ENCODE measurements around the gene GNAT1.
A peak's percentile ranks its signal among the peaks of the same experiment; 100 is the strongest.

The GNAT1 gene

DNA sequence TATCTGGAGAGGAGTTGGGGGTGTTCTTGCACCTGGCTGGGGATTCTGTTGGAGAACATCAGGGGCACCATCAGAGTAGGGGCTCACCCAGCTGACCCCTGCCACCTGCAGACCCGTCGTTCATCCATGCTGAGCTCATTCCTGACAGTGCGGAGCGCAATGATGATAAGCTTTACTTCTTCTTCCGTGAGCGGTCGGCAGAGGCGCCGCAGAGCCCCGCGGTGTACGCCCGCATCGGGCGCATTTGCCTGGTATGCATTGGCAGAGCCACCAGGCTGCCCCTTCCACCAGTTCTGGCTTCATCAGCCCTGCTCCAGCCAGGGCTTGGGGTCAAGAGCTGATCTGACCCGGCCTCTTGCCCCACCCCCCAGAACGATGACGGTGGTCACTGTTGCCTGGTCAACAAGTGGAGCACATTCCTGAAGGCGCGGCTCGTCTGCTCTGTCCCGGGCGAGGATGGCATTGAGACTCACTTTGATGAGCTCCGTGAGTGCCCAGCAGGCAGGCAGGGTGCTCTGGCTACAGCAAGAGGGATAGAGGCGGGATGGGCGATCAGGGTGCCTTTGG lies 8.8 kb upstream of the GNAT1 start:
- no peak for DNase-seq

DNA sequence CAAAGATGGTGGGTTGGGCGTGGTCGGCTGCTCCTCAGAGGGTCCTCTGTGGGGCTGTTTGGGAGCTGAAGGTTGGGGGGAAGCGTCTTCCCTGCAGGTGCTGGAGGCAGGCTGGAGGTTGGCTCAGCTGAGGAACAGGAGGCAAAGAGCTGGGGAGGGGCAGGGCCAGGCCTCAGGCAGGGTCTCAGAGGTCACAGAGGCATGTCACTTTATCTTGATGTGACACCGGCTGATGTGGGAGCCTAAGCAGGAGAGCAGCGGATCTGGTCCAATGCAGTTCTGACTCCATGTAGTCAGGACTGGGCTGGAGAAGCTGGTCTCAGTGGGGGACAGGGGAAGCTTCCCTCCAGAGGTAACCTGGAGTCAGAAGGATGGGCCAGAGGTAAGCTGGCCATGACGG lies 7.7 kb upstream of the GNAT1 start:
- no peak for DNase-seq

DNA sequence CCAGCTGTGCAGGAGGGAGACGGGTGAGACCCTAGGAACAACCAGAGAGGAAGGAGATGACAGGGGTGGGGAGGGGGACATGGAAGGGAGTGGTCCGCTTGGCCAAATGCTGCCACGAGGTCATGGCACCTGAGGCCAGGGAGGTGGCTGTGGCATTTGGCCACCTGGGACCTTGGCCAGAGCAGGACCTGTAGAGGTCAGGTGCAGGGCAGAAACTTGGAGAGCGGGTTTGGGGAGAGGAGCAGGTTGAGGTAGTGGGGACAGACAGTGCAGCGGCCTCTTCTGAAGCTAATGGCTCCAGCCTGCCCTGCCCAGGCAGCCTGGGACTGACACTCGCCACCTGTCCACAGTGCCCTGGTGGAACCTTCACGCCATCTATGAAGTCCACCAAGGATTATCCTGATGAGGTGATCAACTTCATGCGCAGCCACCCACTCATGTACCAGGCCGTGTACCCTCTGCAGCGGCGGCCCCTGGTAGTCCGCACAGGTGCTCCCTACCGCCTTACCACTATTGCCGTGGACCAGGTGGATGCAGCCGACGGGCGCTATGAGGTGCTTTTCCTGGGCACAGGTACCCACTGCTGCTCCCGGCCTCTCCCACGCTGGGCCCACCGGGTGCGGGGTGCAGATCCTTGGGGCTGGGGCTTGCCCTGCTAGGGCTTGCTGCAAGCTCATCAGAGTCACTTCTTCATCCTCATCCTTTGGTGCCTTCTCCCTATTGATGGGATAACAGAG lies 7.0 kb upstream of the GNAT1 start:
- no peak for DNase-seq

GRCh38 chr3:50185230-50185629 lies 6.2 kb upstream of the GNAT1 start:
- no peak for DNase-seq

DNA sequence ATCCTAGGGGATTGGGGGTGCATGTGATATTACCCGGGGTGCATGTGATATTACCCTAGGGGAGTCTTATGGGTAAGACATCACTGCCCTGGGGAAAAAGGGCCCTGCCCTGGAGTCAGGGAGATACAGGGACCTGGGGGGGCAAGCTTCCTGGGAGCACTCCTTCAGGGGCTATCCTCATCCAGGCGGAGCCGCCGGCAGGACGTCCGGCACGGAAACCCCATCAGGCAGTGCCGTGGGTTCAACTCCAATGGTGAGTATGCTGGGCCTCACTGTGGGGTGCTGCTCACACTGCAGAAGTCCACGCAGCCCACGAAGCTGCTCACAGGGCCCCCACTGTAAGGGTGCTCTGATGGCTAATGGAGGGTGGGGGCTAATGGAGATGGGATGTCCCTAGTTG lies 5.3 kb upstream of the GNAT1 start:
- no peak for DNase-seq

GRCh38 chr3:50187750-50188149 lies 3.7 kb upstream of the GNAT1 start:
- no peak for DNase-seq

GRCh38 chr3:50189274-50189673 lies 2.1 kb upstream of the GNAT1 start:
- DNase-seq = no peak

GRCh38 chr3:50189989-50190388 lies 1.4 kb upstream of the GNAT1 start:
- no peak for DNase-seq

DNA sequence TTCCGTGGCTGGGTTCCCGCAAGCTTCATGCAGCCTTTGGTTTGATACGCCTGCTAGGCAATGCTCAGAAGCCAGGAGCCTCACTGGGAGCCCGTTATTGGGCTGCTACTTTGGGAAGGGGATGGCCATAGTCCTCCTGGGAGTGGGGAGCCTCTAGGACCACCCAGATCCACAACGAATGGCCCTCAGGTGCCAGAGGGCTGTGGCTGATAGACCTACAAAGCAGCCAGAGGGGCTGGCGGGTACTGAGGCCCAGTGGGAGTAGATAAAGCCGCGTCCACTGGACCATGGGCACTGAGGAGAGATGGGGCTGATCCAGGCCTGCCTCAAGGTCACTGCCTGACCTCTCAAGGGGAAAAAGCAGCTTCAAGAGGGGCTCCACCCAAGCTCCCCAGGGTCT lies 714 bp downstream of the GNAT1 start:
- no peak for DNase-seq

- peak; percentile 78 for DNase-seq
Observed at GRCh38 chr3:50192689-50193141, 1.3 kb downstream of the GNAT1 start.

DNA sequence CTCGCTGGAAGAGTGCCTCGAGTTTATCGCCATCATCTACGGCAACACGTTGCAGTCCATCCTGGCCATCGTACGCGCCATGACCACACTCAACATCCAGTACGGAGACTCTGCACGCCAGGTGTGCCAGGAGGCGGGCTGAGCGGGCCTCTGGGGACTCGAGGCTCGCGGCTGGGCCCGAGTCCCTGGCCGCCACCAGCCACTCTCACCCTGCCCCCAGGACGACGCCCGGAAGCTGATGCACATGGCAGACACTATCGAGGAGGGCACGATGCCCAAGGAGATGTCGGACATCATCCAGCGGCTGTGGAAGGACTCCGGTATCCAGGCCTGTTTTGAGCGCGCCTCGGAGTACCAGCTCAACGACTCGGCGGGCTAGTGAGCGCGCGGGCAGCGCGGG lies 1.9 kb downstream of the GNAT1 start:
- no peak for DNase-seq

GRCh38 chr3:50193746-50194127 lies 2.3 kb downstream of the GNAT1 start:
- no peak for DNase-seq

- DNase-seq = peak; percentile 86
Observed at GRCh38 chr3:50194128-50194902, 2.9 kb downstream of the GNAT1 start.

DNA sequence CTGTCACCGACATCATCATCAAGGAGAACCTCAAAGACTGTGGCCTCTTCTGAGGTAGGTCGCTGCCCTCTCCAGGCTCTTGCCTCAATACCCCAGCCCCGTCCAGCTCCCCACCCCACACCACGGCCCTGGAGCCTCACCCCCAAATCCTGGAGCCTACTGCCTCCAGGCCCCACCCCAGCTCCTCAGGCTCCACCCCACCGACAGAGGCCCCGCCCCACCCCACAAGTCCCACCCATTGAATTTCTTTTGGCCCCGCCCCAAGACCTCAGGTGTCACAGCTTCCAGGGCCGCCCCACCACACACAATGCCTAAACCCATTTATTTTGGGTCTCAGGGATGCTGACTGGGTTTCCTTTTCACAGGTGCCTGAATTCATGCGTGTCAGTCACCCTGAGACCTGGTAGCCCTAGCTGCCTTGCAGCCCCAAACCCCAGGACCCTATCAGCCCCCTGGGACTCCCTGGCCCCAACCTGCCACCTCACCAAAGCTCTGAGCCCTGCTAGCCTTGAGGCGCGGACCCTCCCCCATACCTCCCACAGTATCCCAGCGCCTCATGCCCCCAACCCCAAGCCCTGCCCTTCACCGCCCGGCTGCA lies 3.6 kb downstream of the GNAT1 start:
- no peak for DNase-seq

- DNase-seq = no peak
Observed at GRCh38 chr3:50195501-50196252, 4.3 kb downstream of the GNAT1 start.

- DNase-seq = no peak
Observed at GRCh38 chr3:50196253-50196801, 4.9 kb downstream of the GNAT1 start.

DNA sequence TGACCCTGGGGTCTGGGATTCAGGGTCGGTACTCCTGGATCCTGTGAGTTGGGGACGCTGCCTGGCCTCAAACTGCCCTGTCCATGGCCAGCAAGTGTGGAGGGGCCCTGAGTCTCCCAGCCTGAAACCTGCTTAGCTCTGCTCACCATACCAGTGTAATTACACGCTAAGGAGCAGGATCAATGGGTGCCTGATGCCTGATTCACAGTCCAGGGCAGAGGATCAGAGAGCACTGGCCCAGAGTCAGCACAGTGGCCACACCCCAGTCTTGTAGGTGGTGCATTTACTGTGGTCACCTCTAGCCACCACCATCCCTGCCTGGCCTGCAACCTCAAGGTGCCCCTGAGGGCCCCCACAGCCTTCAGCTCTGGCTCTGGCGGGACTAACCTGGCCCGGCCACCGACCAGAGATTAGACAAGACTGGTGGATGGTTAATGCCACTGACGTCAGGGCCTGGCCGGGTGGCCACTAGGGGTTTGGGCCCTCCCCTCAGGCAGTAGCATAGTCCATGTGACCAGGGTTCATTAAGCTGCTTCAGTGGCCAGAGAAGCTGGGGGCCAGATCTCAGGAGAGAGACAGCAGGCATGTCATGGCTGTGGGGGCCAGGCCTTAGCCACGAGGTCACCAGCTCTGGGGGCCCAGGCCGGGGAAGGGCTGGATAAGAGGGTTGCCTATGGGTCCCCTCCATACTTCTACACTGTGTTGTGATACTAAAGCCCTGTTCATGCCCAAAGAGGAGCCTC lies 10.3 kb downstream of the GNAT1 start:
- no peak for DNase-seq

GRCh38 chr3:50202353-50203112 lies 11.1 kb downstream of the GNAT1 start:
- DNase-seq = no peak

DNA sequence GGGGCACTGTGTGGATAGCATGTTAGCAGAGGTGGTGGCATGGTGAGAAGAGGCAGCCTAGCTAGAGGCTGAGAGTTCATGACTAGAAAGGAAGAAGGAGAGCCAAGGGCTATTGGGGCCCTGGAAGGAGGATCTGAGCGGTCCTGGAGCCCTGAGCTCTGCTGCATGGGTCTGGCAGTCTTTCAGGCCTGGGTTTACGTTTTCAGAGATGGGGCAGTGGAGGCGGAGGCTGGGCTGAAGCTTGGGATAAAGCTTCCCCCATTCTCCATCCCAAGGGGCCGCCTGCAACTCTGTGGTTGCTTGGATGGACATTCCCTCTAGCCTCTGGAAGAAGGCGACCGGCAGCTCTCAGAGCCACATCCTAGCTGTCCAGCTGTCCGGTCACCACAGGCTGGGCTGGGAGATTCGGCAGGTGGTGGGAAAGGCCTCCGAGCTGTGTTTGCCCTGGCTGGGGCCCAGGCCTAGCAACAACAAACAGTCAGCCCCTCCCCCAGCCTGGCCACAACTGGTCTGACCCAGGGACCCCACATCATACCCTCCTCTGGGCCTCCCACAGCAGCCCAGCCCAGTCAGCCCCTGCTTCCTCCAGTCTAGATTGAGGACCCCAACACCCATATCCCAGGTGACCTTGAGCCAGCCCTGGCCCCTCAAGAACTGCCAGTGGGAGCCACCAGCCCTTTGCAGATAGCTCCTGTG lies 11.9 kb downstream of the GNAT1 start:
- DNase-seq = no peak

Data from CD4-positive, alpha-beta T cell treated with Interleukin-15 for 1 hour (primary cell).